GM04504 (cell line): ENCODE data around the gene RASSF7.

Experiments
- DNase-seq: peaks from one replicate; pipeline ENCODE4 v3.0.0-alpha.2; 2012; ENCODE audit warnings: low read depth

RASSF7 gene

DNA sequence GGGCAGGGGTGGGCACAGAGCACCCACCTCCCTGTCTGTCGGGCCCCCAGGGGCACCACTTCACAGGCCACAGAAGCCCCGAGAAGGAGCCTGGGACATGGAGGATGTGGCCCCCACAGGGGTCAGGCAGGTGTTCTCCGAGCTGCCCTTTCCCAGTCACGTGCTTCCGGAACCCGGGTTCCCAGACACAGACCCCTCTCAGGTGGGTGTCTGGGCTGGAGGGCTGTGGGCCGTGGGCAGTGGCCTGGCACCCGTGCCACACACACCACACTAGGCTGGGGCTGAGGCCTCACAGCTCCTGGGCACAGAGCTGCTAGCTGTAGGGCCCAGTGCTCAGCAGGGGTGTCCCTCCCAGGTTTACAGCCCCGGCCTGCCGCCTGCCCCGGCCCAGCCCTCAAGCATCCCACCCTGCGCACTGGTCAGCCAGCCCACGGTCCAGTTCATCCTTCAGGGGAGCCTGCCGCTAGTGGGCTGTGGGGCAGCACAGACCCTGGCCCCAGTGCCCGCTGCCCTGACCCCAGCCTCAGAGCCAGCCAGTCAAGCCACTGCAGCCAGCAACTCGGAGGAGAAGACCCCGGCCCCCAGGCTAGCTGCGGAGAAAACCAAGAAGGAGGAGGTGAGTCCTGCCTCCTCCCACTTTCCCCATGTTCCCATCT lies 49.5 kb downstream of the RASSF7 start:
- DNase-seq = no peak

DNA sequence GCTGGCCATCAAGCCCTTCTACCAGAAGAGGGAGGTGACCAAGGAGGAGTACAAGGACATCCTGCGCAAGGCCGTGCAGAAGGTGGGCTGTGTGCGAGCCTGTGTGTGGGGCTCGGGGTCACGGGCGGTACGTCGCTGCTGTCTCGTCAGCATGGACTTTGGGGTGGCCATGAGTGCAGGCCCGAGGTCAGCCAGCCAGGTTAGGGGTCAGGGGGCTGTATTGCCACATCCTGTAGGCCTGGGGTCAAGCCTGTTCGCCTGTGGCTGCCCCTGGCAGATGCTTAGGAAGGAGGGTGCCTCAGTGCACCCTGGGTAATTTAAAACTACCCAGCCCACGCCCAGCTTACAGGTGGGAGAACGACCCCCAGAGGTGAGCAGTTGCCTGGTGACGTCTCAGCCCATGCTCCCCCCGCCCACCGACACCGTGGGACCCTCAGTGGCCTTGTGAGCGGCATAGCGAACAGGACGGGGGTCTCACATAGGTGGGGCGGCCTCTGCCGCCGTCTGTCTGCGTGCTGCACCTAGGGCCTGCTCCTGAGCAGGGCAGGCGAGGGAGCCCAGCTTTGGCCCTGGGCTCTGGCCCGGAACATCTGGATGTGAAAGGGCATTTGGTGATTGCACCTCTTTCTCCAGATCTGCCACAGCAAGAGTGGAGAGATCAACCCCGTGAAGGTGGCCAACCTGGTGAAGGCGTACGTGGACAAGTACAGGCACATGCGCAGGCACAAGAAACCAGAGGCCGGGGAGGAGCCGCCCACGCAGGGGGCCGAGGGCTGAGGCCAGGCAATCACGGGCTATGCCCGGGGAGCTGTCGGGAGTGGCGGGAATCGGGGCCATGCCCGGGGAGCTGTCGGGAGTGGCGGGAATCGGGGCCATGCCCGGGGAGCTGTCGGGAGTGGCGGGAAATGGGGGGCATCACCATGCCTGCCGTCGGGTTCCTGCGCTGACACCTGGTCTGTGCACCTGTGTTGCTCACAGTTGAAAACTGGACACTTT lies 50.5 kb downstream of the RASSF7 start:
- no peak for DNase-seq

DNA sequence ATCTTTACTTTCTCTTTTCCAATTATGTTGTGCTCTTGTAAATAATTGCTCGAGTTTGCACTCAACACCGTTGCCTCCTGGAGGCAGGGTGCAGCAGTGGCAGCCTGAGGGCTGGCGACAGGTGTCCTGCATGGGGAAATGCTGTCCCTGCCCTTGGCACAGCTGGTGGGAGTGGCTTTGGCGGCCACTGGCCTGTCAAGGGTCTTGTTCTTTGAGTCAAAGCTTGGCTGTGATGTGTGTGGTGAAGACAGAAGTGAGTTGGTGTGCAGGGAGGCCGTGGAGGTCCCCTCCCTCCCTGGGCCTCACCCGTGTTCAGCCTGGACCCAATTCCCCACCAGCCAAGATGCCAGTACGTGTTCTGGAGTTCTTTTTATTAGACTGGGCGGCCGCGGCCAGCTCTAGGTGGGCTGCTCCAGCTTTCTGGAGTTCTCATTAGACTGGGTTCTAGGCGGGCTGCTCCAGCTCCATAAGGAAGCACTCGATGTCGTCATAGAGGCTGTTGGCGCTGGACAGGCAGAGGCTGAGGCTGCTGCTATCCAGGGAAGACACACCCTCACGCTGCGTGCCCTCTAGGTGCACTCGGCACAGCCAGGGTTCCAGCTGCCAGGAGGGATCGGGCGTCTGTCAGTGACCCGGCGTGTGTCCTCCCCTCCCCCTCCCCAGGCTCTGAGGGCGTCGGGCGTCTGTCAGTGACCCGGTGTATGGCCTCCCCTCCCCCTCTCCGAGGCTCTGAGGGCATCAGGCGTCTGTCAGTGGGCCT lies 51.6 kb downstream of the RASSF7 start:
- DNase-seq = no peak

DNA sequence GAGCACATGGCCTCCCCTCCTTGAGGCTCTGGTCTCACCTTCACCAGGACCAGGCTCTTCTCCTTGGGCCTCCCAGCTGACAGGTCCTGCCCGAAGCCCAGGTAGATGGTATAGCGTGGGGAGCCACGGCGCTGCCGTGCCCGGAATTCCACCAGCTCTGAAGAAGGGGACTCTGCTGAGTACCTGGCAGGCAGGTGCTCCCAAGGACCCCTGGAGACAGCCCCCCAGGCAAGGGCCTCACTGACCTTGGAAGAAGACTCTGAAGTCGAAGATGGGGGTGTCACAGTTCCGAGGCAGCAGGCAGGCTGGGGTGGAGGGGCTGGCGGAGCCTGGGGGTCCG lies 52.2 kb downstream of the RASSF7 start:
- no peak for DNase-seq

DNA sequence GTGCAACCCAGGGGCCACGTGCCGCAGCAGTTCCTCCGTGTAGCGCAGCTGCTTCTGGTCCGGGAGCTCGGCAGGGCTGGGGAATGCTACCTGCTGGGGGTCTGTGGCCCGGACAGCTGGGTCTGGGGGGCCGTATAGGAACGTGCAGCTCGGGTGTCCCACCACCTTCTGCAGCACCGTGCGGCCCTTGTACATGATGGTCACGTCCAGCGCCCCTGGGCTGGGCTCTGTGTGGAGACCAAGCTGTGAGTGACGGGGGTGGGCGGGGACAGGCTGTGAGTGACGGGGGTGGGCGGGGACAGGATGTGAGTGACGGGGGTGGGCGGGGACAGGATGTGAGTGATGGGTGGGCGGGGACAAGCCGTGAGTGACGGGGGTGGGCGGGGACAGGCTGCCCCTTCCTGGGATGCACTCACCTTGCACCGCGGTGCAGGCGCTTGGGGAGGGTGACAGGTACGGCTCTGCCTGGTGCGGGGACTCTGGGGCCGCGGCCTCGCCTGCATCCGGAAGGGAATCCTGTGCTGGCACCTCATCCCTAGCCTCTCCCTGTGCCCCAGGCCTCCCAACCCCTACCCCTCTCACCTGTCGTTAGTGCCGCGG lies 52.7 kb downstream of the RASSF7 start:
- no peak for DNase-seq
